ENCODE results near the gene ANKRD31.

DNA sequence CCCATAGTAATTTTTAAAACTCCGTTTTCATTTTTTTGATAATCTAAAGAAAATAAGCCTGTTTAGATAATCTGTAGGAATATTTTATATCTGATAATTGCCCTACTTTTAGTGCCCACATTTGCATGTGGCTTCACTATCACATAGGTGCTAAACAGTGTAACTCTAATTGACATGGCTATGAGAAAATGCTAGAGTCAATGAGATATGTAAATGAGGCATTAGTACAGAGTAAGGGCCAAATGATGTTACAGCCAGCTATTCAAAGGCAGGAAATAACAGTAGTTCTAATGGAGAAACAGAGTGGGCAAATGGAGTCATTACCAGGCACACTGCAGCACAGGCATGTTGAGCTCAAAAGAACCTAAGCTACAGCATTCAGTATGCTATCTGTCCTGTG, 147.0 kb downstream of the ANKRD31 start:
- TF ChIP-seq POLR2A (IDR thresholded peaks at IDR 0.05), result no peak
- TF ChIP-seq, protein P1, sequence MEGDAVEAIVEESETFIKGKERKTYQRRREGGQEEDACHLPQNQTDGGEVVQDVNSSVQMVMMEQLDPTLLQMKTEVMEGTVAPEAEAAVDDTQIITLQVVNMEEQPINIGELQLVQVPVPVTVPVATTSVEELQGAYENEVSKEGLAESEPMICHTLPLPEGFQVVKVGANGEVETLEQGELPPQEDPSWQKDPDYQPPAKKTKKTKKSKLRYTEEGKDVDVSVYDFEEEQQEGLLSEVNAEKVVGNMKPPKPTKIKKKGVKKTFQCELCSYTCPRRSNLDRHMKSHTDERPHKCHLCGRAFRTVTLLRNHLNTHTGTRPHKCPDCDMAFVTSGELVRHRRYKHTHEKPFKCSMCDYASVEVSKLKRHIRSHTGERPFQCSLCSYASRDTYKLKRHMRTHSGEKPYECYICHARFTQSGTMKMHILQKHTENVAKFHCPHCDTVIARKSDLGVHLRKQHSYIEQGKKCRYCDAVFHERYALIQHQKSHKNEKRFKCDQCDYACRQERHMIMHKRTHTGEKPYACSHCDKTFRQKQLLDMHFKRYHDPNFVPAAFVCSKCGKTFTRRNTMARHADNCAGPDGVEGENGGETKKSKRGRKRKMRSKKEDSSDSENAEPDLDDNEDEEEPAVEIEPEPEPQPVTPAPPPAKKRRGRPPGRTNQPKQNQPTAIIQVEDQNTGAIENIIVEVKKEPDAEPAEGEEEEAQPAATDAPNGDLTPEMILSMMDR (IDR thresholded peaks at IDR 0.05), result no peak

Data from vagina (tissue), 2 donors.